ENCODE data around the gene ZDHHC8.

DNA sequence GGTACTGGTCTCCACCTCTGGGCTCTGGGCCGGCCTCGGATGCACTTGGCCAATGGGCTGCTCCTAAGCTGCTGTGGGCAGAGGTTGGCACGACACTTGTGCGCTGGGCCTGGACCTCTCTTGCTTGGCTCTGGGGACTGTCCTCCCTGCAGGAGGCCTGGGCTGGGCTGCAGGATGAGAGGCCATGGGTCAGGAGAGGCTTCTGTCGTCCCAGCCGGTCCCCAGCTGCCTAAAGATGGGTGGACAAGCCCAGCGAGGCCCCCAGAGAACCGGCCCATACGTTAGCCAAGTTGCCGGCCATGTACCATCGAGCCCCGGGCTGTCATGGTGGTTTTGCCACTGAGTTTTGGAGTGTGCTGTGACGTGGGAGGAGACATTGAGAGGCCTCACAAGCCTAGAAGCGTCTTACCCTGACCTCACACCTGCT, 20.9 kb downstream of the ZDHHC8 start:
- TF ChIP-seq, protein P1, sequence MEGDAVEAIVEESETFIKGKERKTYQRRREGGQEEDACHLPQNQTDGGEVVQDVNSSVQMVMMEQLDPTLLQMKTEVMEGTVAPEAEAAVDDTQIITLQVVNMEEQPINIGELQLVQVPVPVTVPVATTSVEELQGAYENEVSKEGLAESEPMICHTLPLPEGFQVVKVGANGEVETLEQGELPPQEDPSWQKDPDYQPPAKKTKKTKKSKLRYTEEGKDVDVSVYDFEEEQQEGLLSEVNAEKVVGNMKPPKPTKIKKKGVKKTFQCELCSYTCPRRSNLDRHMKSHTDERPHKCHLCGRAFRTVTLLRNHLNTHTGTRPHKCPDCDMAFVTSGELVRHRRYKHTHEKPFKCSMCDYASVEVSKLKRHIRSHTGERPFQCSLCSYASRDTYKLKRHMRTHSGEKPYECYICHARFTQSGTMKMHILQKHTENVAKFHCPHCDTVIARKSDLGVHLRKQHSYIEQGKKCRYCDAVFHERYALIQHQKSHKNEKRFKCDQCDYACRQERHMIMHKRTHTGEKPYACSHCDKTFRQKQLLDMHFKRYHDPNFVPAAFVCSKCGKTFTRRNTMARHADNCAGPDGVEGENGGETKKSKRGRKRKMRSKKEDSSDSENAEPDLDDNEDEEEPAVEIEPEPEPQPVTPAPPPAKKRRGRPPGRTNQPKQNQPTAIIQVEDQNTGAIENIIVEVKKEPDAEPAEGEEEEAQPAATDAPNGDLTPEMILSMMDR (IDR thresholded peaks at IDR 0.05; ENCODE audit: low read length): no peak
- no peak for TF ChIP-seq EZH2 (IDR thresholded peaks at IDR 0.05; ENCODE audit: borderline replicate concordance, low read length)
